ENCODE results near the gene NCAPH2. TPM values are rescaled to one million over a fixed set of nuclear protein-coding genes. Genes with fewer than 3 reads are reported as not detected.

NCAPH2 gene
- total and polyA plus RNA-seq, 2 of the 13 experiments (the other 11 are each of a cell fraction or from before 2014, with no cell fraction given), result 28.1 to 64.4 TPM

GRCh38 chr22:50531962-50532674 is 24.1 kb downstream of the NCAPH2 start (continued):
- TF ChIP-seq ZFP91 (CRISPR knock-in tag; IDR thresholded peaks at IDR 0.05; ENCODE audit: borderline replicate concordance) (peak; percentile 20; the same call in 1 of the 2 replicates), REST (IDR thresholded peaks at IDR 0.05; ENCODE audit: borderline replicate concordance in 1 of 2, low read depth in 1 of 2, low read length in 2 of 2) (no peak), ZKSCAN1 (IDR thresholded peaks at IDR 0.05; ENCODE audit: low read length) (no peak), ZNF564 (CRISPR knock-in tag; IDR thresholded peaks at IDR 0.05) (no peak), YY1 (IDR thresholded peaks at IDR 0.05; ENCODE audit: insufficient read depth, insufficient replicate concordance, low read depth, low read length) (peak; percentile 18), FOXA3 (CRISPR knock-in tag; IDR thresholded peaks at IDR 0.05) (no peak), UBTF (CRISPR knock-in tag; IDR thresholded peaks at IDR 0.05) (peak; percentile 71), ZFP90 (CRISPR knock-in tag; IDR thresholded peaks at IDR 0.05; ENCODE audit: borderline replicate concordance) (peak; percentile 50; the same call in 1 of the 2 replicates), ZNF746 (CRISPR knock-in tag; IDR thresholded peaks at IDR 0.05) (0 out of 2 replicates have a peak, but pooled peaks have one; percentile 28), ZNF687 (CRISPR knock-in tag; IDR thresholded peaks at IDR 0.05) (peak; percentile 59), ZNF280B (CRISPR knock-in tag; IDR thresholded peaks at IDR 0.05; ENCODE audit: borderline replicate concordance) (no peak), ZNF264 (CRISPR knock-in tag; IDR thresholded peaks at IDR 0.05) (no peak)

Measured in HepG2 (cell line).